GM18498 (cell line): ENCODE data around the gene ANKRD13D.
A peak's percentile ranks its signal among the peaks of the same experiment; 100 is the strongest.

Experiments
- ATAC-seq: cut with Tn5 transposase; IDR thresholded peaks from one replicate; pipeline ENCODE4 v1.9.1; 2021; ENCODE audit warnings: mild to moderate bottlenecking, moderate library complexity; ENCODE audit not compliant: unreplicated experiment

The ANKRD13D gene

DNA sequence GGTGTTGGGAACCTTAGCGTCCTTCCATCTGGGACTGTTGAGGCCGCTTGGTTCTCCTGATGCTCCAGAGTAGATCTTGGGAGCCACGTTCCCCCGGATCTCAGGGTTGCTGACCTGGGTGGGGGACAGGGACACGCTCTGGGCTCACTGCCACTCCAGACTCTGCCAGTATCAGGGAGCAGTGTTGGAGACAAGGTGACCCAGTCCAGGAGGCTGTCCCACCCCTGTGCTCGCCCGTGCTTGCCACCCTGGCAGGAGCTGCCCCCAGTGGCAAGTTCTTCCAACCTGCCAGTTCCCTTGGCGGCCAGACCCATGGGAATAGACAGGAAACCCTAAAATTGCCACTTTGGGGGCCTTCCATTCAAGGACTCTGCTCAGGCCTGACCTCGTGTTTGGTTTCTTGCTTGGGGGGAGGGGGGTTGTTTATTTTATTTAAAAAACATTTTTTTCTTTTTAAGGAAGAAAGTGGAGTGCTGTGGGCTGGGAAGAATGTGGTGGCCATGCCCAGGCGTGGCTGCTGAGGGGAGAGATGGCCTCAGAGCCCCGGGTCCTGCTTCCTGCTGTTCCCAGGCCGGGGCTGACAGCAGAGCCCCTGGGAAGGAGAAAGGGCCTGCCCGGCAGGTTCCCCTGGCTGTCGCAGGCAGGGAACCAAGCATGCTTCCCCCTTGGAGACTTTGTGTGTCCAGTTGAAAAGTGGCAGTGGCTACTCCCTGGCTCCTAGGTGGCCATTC lies 15.7 kb upstream of the ANKRD13D start:
- no peak for ATAC-seq

DNA sequence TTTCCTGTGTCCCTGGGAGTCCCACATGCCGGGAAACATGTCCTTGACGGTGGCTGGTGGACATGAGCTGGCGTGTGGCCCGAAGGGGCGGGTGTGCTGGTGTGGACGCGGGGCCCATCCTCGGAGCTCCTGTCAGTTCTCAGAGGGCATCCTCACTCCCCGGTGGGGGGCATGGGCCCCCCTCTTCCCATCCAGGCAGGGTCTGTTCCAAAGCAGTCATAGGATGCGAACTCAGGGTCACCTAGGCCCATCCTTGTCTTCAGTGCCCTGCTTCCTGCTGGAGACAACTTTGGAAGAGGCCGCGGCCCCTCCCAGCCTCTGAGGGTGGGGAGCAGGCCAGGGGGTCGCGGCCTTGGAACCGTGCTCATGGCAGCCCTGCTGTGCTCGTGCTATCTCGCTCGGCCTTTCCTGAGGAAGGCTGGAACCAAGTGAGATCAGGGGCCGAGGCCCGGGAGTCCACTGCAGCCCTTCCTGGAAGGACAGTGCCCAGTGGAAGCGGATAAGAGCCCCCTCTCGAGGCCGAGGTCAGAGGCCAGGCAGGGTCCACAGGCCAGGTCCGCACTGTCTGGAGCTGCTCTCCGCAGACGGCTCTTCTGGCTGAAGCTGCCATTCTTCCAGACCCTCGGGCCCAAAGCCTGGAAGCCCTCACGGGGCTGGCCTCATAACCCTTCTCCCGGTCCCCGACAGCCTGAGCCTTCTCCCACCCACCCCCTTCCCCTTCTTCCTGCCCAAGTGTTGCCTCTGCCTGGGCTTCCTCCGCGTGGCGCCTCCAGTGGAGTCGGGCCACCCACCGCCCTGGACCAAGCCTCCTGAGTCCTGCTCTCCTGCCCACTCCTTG lies 14.1 kb upstream of the ANKRD13D start:
- no peak for ATAC-seq

DNA sequence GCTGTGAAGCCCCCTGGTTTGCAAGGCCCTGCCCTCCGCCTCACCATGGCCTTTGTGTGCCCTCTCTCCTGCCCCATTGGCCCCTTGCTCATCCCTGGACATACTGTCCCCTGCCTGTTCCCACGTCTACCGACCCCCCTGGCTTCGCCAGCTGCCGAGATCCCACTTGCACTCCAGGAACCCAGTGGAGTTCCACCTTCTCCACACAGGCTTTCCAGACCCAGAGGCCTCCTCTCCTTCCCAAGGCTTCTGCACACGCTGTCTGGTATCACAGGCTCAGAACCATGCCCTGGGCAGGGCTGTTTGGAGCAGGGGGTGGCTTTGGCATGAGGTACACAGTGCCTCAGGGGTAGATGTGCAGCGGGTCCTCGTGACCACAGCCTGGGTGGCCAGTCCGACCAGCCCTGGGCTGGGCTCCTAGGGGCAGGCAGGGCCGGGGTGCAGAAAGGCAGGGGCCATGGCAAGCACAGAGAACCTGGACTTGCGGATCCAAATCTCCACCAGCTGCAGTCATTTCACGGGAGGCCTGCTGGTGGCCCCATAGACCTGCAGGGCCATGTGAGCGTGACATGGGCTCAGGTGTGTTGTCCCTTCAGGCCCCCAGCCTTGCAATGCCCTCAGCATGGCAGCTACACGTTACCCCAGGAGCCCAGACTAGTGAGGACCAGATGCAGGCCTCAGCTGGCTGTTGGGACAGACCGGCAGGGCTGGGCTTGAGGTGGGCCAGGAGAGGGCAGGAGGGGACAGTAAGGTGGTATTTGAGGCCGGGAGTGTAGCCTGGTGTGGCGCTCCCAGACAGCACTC lies 13.3 kb upstream of the ANKRD13D start:
- ATAC-seq, result no peak

DNA sequence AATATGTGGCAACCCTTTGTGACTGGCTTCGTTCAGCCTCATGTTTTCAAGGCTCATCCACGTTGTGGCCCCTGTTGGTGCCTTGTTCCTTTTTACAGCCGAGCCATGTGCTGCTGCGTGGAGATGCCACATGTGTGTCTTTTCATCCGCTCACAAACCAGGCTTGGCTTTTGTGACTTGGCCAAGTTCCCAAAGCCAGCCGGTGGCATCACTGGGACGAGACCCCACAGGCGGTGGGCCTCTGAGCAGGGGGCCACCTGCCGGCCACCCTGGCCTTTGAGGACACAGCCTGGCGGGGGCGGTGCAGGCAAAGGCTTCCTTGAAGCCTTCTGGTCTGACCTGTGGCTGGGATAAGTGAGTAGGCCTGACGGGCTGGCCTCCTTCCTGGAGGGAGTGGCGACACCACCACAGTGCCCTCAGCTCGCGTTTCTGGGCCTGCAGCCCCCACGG lies 12.3 kb upstream of the ANKRD13D start:
- peak; percentile 20 for ATAC-seq

DNA sequence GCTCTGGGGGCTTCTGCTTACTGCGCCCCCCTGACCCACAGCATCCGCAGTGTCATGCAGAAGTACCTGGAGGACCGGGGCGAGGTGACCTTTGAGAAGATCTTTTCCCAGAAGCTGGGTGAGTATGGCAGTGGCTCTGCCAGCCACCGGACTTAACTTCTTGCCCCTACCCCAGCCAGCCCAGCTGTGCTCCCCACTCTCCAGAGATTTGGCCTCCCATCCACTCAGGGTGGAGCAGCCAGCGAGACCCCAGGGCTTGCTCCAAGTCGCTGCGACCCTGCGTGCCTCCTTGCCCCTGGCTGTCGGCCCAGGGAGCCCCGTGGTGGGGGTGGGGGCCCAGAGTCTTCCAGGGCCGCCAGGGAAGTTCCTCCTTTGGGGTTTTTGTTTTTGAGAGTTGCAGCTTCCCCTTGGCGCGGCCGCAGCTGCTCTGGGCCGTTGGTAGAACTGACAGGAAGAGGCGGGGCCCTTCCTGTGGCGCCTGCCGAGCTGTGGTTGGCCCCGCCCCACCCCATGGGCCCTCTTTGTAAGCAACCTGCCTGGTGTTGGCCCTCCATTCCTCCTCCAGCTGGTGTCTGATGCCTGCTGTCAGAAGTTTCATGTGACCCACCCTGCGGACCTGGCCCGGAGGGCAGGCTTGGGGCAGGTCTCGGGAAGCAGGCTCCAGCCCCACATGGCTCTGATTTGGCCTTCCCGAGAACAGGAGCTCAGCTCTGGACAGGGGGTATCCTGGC lies 11.7 kb upstream of the ANKRD13D start:
- peak; percentile 82 for ATAC-seq

DNA sequence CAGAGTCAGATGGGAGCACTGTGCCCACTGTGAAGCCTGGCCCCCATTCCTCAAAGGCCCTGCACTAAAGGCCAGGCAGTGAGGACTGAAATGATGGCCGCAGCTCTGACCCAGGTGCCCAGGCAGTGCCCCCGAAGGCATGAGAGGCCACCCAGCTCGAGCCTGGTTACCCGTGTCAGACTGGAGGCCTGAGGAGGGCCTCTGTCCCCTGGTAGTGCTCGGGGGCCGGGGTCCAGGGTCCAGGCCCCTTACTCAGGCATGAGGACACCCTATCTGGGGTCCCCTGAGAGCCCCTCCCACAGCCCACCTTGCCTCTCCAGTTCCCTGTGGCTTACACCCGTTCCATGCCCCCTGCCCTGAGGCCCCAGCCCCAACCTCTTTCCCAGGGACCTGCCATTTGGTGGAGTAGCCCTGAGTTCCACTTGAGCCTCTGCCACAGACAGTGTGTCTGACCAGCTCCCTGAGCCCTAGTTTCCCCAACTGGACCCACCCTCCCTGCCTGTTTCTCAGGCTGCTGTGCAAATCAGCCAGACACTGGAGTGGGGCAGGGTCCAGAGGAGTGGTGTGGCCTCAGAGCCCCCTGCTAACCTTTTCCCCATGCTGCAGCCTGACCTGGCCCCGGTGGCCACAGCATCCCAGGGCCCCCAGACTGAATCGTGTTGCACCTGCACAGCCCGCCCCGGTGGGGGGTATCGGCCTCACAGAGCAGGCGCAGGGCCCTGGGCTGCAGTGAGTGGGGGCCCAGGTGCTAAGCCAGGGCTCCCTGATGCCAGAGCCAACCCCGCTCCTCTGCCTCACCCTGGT lies 10.8 kb upstream of the ANKRD13D start:
- ATAC-seq, result no peak

DNA sequence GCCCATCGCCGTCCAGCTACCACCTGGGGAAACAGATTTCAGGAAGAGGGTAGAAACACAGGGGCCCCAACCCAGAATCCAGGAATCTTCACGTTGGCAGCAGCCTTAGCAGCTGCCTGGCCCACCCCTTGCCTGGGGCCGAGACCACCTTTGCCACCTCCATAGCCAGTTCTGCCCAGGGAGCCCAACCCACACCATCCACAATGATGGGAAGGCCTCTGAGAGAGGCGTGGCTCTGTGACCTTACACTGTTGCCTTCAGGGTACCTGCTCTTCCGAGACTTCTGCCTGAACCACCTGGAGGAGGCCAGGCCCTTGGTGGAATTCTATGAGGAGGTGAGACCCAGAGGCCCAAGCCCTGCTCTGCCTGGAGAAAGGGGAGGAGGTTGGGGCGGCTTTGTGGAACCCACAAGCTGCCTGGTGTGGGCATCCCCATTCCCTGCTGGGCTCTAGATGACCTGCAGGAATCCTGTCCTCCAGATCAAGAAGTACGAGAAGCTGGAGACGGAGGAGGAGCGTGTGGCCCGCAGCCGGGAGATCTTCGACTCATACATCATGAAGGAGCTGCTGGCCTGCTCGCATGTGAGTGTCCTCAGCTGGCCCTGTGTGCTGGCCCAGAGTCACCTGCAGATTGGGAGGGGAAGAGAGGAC lies 10.0 kb upstream of the ANKRD13D start:
- no peak for ATAC-seq

DNA sequence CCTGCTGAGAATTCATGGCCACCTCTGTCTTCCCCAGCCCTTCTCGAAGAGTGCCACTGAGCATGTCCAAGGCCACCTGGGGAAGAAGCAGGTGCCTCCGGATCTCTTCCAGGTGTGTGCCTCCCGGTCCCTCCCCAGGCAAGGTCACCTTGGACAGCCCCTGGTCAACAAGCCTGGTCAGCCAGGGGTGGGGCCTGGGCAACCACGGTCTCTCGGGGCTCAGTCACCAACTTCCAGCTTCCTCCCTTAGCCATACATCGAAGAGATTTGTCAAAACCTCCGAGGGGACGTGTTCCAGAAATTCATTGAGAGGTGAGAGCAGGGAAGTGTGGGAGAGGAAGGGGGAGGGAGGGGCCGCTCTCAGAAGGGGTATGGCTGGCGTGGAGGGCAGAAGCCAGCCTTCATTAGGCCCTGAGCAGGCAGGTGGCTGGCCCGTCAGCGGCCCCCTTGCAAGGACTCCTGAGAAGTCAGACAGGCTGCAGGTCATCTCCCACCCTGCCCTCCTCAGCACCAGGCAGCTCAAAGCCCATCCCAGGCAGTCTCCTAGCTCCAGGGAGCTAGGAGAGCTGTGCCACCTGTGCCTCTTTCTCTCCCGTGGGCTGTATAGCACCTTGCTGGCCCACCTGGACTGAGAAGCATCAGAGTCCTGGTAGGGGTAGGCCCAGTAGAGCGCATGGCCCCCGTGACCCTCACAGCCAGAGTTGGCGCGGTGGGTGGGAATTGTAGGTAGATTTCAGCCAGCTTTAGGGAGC lies 9.3 kb upstream of the ANKRD13D start:
- no peak for ATAC-seq

DNA sequence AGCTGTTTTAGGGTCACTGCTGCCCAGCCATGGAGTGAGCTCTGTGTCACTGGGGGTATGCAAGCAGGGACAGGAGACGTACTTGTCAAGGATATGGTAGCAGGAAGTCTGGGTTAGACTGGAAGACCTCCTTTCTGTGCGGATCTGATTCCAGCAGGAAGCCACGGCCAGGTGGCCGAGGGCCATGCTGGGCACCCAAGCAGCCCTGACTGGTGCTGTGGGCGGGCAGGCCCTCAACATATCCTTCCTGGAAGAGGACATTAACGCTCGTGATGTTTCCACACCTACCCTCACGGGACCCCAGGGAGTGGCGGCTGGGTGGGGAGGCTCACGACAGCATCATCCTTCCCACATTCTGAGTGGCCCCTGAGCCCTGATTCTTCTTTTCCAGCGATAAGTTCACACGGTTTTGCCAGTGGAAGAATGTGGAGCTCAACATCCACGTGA lies 8.7 kb upstream of the ANKRD13D start:
- no peak for ATAC-seq

DNA sequence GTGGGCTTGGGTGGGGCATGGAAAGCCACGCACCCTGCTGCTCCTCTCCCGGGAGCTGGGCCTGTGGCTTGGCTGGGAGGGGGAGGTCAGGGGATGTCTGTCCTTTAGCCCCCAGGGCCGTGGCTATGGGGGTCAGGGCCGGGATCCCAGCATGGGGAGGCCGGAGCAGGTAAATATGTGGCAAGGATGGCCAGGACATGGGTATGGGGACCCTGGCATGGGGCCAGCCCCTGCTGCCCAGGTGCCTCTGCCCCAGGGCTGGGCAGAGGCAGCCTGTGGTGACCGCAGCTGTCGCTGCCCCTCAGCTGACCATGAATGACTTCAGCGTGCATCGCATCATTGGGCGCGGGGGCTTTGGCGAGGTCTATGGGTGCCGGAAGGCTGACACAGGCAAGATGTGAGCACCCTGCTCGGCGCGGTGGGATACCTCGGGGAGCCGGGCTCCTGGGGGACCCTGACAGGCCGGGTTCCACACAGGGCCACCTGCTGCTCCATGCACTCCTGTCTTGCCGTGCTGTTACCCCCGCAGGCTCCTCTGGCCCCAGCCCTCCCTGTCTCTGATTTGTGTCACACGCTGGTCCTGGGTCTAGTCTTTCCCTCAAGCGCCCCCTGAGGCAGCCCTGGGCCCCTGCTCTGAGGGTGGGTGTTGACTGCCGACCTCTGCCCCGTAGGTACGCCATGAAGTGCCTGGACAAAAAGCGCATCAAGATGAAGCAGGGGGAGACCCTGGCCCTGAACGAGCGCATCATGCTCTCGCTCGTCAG lies 8.1 kb upstream of the ANKRD13D start:
- ATAC-seq, result no peak

DNA sequence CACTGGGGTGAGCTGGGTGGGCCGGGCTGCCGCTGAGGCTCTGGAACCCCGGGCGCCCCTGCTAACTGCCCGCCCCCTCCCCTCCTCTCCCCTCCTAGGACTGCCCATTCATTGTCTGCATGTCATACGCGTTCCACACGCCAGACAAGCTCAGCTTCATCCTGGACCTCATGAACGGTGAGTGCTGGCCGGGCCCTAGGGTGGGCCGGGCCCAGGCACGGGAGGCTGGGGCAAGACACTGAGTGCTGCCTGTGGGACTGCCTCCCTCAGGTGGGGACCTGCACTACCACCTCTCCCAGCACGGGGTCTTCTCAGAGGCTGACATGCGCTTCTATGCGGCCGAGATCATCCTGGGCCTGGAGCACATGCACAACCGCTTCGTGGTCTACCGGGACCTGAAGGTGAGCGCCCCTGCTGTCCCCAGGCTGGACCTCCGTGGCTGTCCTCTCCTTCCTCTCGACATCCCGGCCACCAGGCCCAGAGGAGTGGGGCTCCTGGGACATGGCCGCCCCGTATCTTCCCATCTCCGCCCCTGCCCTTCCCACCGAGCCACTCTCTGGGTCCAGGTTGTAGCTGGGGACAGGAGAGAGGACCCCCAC lies 7.5 kb upstream of the ANKRD13D start:
- no peak for ATAC-seq

DNA sequence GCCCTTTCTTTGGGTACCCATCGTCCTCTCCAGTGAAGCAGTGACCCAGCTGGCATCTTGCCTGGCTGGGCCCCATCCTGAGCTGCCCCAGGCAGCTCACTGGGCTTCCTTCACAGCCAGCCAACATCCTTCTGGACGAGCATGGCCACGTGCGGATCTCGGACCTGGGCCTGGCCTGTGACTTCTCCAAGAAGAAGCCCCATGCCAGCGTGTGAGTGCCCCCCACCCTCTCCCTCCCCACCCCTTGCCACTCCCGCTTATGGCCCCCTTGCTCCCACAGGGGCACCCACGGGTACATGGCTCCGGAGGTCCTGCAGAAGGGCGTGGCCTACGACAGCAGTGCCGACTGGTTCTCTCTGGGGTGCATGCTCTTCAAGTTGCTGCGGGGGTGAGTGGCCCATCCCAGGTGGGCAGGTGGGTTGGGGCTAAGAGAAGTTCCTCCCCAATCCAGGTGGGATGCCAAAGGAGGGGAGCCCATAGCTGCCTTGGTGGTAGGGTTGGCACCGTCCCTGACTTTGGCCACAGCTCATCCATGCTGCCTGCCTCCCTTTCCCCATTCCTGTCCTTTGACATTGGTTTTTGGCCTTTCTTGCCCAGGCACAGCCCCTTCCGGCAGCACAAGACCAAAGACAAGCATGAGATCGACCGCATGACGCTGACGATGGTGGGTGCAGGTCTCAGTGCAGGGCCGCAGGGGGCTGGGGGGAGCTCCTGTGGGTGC lies 6.8 kb upstream of the ANKRD13D start:
- ATAC-seq, result no peak

DNA sequence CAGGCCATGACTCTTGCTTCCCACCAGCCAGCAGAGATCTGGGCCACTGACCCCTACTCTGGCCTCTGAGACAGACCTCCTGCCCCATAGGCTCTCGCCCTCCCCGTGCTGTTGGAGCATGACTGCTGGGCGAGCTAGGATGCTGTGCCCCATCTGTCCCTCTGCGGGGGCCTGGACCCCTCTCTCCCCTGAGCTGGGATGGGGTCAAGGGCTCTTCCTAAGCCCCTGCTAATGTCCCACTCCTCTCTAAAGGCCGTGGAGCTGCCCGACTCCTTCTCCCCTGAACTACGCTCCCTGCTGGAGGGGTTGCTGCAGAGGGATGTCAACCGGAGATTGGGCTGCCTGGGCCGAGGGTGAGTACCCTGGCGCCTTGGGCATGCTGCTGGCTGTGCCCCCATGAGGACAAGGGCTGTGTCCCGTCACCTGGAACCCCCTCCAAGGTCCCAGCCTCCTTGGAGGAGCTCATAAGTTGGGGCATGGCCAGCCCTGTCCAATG lies 6.2 kb upstream of the ANKRD13D start:
- no peak for ATAC-seq

DNA sequence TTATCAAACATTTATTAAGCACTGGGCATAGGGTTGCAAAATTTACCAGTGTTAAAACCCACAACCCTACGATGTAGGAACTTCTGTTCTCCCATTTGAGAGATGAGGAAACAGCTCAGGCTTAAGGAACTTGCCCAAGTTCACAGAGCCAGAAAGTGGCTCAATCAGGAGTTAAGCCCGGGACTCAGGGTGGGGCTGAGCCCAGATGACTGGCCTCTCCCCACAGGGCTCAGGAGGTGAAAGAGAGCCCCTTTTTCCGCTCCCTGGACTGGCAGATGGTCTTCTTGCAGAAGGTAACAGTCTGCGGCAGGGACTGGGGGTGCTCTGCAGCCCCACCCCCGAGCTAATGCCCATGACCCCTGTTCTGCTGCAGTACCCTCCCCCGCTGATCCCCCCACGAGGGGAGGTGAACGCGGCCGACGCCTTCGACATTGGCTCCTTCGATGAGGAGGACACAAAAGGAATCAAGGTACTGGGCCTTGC lies 5.6 kb upstream of the ANKRD13D start:
- ATAC-seq, result no peak

DNA sequence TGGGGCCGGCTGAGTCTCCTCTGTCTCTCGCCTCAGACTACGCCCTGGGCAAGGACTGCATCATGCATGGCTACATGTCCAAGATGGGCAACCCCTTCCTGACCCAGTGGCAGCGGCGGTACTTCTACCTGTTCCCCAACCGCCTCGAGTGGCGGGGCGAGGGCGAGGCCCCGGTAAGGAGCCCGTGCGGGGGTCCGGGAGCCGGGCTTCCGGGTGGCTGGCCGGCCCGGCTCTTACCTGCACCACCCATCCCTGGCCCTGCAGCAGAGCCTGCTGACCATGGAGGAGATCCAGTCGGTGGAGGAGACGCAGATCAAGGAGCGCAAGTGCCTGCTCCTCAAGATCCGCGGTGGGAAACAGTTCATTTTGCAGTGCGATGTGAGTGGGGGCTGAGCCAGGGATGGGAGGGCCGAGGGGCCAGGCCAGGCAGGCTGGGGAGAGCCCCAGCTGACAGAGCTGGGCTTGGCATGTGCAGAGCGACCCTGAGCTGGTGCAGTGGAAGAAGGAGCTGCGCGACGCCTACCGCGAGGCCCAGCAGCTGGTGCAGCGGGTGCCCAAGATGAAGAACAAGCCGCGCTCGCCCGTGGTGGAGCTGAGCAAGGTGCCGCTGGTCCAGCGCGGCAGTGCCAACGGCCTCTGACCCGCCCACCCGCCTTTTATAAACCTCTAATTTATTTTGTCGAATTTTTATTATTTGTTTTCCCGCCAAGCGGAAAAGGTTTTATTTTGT lies 4.1 kb upstream of the ANKRD13D start:
- no peak for ATAC-seq
